Daoy (cell line): ENCODE results near the gene LRRC58. TPM values are rescaled to one million over a fixed set of nuclear protein-coding genes. Genes with fewer than 3 reads are reported as not detected.
"Not testable (repeated sequence)": the region's sequence is repeated elsewhere in the genome, so short reads cannot be mapped to it uniquely, and the experiment has no call there.

Experiments
- DNase-seq: peaks from one replicate; pipeline ENCODE4 v3.0.0-alpha.2; 2015; ENCODE audit warnings: low read depth
- total RNA-seq: library from RNA; depleted of rRNA; stranded (reverse); fragments of >200 nt; shearing (Covaris generic); gene quantifications from 2 replicates; pipeline ENCODE4 v1.2.3, GENCODE V29; 2014

LRRC58 gene
- total RNA-seq, 1 experiment from 2014 or later: 29.2 TPM

- DNase-seq: no peak
Observed at GRCh38 chr3:120339362-120339761, 9.8 kb downstream of the LRRC58 start.

- DNase-seq: no peak
Observed at GRCh38 chr3:120338517-120338916, 10.6 kb downstream of the LRRC58 start.

- DNase-seq: no peak
Observed at GRCh38 chr3:120332646-120333045, 16.5 kb downstream of the LRRC58 start.

- no peak for DNase-seq
Observed at GRCh38 chr3:120331076-120331475, 18.1 kb downstream of the LRRC58 start.

- DNase-seq: no peak
Observed at GRCh38 chr3:120326784-120327183, 22.4 kb downstream of the LRRC58 start.

- no peak for DNase-seq
Observed at GRCh38 chr3:120324190-120324589, 25.0 kb downstream of the LRRC58 start.

- peak; percentile 45 for DNase-seq
Observed at GRCh38 chr3:120323761-120324160, 25.4 kb downstream of the LRRC58 start.

- DNase-seq: no peak
Observed at GRCh38 chr3:120311863-120312794, 37.0 kb downstream of the LRRC58 start.

- no peak for DNase-seq
Observed at GRCh38 chr3:120306519-120307455, 42.4 kb downstream of the LRRC58 start.

GRCh38 chr3:120304616-120305015, 44.5 kb downstream of the LRRC58 start:
- no peak for DNase-seq

- DNase-seq: no peak
Observed at GRCh38 chr3:120302361-120302760, 46.8 kb downstream of the LRRC58 start.

GRCh38 chr3:120300971-120301370, 48.2 kb downstream of the LRRC58 start:
- no peak for DNase-seq

GRCh38 chr3:120299403-120299802, 49.8 kb downstream of the LRRC58 start:
- DNase-seq: peak; percentile 29

GRCh38 chr3:120298996-120299395, 50.2 kb downstream of the LRRC58 start:
- DNase-seq: no peak

GRCh38 chr3:120291552-120291951, 57.6 kb downstream of the LRRC58 start:
- not testable (repeated sequence) for DNase-seq

GRCh38 chr3:120289636-120290035, 59.5 kb downstream of the LRRC58 start:
- no peak for DNase-seq

- DNase-seq: no peak
Observed at GRCh38 chr3:120286465-120286864, 62.7 kb downstream of the LRRC58 start.

GRCh38 chr3:120285508-120285841, 63.7 kb downstream of the LRRC58 start:
- no peak for DNase-seq

GRCh38 chr3:120284747-120285507, 64.2 kb downstream of the LRRC58 start, which contains the start of gene GPR156:
TSS of gene GPR156 (minus strand) at chr3:120285222. CDS start at chr3:120244098, 41,124 bp downstream.
- peak; percentile 61 for DNase-seq

- DNase-seq: no peak
Observed at GRCh38 chr3:120281261-120281660, 67.9 kb downstream of the LRRC58 start.

GRCh38 chr3:120280566-120280965, 68.6 kb downstream of the LRRC58 start:
- DNase-seq: peak; percentile 57

- peak; percentile 22 for DNase-seq
Observed at GRCh38 chr3:120280026-120280425, 69.1 kb downstream of the LRRC58 start.
